HG03558 (cell line): ENCODE measurements around the gene ZDHHC18.
"Not testable (repeated sequence)": the region's sequence is repeated elsewhere in the genome, so short reads cannot be mapped to it uniquely, and the experiment has no call there.

Experiments used
- ATAC-seq: cut with Tn5 transposase; IDR thresholded peaks from one replicate; pipeline ENCODE4 v1.9.1; 2021; ENCODE audit warnings: moderate number of reproducible peaks; ENCODE audit not compliant: unreplicated experiment; ENCODE audit errors: extremely low read depth

The ZDHHC18 gene

DNA sequence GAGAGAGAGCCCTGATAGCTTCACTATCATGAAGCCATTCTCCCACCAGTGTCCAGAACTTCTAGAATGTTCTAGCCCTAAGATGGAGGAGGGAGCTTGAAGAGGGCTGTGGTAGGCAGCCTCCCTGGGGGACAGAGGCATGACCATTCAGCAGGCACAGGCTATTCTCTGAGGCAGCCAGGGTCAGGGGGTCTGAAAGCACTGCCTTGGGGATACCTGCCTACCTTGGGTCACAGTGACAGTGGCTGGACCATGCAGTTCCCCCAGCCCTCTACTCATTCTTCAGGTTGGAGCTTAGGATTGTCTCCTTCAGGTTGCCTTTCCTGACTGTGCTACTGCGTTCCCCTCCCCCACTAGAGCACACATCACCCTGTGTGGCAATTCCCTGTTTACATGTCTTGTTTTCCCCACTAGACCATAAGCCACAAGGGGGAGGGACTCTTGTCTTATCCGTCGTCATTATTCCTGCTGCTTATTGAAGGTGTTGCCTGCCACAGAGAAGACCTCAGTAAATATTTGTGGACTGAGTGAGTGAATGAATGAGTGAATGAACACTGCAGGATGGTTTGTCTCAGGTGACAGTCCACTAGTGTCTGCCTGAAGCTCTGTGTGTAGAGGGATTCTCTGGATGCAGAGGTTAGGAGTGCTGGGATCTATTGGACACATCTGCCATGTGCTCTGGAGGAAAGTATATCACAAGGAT, 5.2 kb downstream of the ZDHHC18 start:
- no peak for ATAC-seq

DNA sequence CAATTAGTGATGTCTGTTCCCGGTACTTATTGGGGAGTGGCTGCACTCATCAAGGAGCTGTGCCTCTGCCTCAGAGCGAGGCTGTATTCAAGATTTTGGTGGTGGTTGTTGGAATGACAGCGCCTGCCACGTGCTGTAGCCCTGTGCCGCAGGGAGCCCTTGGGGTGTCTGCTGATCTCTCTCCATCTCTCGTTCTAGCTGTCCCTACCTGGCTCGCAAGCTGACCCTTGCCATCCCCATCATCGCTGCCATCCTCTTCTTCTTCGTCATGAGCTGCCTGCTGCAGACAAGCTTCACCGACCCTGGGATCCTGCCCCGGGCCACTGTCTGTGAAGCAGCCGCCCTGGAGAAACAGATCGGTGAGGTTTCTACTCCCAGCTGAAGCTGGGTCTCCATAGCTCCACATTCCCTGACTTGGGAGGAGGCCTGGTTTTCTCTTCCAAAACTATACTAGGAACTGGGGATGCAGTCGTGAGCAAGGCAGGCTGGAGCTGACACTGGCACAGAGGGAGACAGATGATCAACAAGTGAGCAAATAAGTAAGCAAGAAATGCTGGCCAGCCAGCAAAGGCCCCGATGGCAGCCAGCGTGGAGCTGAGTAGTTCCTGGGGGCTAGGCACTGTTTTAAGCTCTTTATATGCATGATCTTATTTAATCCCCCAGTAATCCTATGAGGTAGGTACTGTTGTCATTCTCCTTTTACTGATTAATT, 5.9 kb downstream of the ZDHHC18 start:
- no peak for ATAC-seq

DNA sequence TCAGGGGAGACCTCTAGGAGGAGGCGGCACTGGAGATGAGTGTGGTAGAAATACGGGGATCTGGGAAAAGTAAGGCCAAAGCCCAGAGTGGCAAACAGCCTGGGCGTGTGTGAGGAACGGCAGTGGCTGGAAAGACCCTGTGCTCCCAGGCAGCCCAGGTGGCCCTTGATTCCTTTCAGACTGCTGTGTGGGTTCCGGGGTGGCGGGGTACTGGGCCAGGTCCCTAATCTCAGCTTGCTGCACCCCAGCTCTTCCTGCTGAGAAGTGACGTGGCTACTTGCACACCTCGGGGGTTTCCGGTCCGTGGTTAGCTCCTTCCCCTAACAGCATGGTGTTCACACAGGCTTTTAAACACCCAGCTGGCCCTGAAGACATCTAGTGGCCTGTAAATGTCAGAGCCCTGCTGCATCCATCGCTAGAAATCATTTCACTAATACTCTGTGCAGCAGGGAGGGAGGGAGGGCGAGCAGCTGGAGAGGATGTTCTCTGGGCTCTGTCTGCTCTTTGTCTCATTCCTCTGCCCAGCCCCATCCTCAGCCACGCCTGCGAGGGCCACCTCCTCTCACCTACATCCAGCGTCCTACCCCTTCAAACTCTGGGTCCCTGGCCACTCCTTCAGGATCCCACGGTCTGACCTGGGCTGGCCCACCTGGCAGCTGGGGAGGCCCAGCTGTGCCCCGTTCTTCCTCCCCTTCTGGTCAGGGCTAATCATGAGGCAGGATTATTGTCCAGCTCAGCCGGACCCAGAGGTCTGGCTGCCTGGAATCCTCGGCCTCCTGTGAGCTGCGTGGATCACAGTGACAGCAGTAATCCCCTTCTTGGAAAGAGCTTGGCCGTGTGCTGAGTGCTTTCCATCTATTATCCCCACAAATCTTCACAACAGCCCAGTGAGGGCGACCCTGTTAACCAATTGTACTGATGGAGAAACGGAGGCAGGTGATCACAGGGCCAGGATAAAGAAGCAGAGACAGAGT, 7.2 kb downstream of the ZDHHC18 start:
- ATAC-seq: no peak

DNA sequence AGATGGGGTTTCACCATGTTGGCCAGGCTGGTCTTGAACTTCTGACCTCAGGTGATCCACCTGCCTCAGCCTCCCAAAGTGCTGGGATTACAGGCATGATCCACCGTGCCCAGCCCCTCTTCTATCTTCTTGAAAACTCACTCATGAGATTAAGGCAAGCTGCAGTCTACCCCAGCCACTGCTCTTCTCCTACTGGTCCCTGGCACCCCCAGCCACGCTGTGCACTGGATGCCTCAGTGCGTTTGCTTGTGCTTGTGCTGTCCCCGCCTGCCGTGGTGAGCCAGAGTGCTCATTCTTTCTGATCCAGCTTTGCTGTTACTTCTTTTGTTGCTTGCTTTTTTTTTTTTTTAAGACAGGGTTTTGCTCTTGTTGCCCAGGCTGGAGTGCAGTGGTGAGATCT, 11.2 kb downstream of the ZDHHC18 start:
- not testable (repeated sequence) for ATAC-seq

DNA sequence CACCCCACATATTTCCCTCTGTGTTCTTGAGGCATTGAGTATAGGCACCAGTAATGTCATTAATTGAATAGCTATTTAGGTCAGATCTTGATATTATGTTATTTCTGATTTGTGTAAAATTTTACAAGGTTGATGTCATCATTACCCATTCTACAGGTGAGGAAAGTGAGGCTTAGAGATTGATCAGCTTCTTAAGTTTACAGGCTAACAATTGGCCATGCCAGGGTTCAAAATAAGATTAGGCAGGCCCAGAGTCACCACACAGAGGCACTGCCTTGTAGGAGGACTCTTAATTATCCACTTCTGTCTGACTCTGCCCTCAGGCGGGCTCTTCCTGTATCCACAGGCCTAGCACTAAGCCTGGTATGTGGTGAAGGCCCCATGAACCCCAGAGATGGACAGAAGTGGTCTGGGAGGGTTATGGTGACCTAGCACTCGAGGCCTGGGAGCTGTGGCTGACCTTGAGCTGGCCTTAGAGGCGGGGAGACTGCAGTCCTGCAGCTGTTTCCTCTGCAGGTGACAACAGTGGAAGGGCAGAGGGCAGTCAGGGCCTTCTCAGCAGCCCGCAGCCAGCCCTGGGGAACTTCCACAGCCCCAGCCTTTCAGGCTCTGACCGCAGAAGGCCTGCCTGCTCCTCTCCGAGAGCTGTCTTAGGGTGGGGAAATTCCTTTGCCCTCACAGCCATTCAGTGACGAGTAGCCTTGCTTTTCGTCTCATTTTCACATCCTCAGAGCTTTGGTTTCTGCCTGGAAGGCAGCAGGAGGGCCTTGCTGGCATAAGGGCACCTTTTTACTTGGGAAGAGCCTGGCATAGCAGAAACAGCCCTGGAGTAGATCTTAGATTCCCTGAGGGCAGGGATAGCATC, 12.2 kb downstream of the ZDHHC18 start:
- ATAC-seq: peak; percentile 81

DNA sequence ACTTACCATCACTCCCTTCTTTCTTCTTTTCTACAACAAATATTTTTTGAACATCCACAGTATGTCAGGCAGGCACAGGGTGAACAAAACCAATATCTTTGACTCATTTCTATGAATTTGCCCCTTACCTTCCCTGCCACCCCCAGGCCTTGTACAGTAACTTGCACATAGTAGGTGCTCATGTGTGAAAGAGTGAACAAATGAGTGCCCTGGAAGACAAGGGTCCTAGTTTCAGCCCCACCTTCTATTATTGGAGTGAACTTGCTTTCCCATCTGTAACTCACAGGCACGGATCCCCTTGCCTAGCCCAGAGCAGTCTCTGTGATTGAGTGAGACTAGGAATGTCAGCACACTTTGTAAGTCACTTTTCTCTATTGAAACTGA, 12.8 kb downstream of the ZDHHC18 start:
- ATAC-seq: no peak

DNA sequence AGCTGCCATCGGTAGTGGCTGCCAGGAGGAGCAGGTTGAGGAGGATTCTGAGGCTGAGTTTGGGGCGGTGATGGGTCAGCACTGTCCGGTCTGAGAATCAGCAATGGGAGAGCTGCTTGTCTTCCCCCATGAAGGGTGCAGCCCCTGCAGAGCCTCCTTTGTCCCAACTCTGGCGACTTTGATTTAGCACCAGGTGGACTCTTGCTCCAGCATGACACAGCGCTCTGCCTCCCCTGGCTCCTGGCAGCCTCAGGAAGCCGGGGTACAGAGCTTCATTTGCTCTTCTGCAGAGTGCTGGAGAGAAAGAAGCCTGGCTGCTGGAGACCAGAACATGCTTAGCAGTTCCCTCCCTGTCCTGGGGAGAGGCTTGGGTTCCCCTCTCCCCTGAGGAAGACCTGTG, 13.3 kb downstream of the ZDHHC18 start:
- no peak for ATAC-seq

DNA sequence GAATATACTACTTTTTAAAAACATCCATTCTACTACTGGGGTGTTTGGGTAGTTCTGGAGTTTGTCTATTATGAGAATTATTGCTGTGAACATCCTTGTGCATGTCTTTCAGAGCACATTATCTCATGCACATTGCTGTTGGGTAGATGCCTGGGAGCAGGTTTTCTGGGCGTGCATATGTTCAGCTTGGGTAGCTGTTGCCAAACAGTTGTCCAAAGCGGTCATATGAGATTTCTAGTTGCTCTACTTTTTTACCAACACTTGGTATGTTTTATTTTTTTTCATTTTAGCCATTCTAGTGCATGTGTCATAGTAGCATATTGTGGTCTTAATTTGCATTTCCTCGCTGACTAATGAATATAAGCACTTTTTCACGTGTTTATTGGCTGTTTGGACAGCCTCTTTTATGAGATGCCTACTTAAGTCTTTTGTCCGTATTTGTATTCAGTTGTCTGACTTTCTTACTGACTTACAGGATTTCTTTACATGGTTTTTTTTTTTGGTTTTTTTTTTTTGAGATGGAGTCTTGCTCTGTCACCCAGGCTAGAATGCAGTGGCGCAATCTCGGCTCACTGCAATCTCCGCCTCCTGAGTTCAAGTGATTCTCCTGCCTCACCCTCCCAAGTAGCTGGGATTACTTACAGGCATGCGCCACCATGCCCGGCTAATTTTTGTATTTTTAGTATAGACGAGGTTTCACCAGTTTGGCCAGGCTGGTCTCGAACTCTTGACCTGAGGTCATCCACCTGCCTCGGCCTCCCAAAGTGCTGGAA, 18.1 kb downstream of the ZDHHC18 start:
- ATAC-seq: no peak

DNA sequence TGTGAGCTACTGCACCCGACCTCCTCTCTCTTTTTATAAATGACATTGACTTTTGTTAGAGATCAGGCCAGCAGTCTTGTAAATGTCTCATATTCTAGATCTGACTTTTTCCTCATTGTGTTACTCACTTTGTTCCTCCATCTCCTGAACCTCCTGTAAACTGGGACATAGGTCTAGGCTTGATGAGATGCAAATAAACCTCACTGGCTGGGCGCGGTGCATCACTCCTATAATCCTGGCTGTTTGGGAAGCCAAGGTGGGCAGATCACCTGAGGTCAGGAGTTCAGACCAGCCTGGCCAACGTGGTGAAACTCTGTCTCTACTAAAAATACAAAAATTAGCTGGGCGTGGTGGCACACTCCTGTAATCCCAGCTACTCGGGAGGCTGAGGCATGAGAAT, 21.3 kb downstream of the ZDHHC18 start:
- not testable (repeated sequence) for ATAC-seq

DNA sequence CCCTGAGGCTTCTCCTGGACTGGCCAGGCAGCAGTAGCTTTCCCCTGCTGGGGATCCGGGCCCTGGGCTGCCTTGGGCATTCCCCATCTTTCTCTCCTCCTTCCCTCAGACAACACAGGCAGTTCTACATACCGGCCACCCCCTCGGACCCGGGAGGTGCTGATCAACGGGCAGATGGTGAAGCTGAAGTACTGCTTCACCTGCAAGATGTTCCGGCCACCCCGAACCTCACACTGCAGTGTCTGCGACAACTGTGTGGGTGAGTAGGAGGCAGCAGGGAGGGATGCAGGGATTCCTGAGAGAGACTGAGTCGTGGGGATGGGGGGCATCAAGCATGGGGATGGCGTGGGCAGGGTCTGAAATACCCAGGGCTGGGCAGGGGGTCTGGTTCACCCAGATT, 22.0 kb downstream of the ZDHHC18 start:
- ATAC-seq: no peak

DNA sequence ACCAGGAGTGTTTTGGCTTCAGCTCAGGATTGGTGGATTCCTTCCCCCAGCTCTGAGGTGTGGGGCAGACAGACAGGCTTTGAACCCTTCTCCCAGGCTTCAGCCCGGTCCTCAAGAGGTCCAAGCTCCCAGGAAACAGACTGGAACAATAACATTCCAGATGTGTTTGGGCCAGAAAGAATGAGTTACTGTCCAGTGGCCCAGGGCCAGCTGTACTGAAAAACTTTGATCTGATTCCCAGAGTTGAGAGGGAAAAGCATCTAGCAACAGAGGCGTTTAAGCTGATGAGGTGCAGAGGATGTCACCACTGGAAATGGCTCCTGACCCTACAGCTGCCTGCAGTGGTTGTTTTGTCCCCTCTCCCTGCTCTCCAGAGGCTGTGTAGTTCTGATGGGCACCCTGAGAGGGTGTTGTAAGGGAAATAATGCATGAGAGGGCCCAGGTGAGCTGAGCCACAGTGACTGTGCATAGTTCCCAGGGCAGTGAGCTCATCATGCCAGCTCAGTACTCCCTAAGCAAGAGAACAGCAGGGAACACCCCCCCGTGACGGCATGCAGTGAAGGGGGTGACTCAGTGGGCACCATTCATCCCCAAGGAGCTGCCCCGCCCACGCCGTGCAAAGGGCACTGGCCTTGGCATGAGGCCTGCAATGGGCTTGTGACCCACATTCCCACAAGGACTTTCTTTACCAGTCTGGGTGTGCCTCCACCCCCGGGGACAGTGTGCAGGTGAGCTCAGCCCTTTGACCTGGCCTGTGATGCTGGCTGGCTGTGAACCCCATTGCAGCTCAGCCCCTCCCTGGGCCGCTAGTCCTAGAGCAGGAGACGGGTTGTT, 22.7 kb downstream of the ZDHHC18 start:
- ATAC-seq: no peak

DNA sequence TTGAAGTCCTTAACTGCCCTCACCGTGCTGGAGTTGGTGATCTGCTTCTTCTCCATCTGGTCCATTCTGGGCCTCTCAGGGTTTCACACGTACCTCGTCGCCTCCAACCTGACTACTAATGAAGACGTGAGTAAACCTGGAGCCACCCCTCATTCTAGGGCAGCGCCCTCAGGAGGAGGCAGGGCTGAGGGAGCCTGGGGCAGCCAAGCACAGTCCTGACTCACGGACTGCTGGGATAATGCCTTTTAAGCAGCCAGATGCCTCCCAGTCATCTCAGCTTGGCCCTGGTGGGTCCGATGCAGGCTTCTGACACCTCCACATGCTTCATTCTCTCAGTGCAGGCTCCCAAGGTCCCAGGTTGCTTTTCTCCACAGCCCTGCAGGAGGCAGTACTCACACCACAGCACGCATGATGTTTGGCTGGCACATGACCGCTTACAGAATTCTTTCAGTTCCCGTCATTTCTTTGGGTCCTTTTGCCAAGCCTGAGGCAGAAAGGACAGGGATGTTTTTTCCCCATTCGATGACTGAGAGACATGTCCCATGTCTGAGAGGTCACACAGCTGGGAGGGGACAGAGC, 24.7 kb downstream of the ZDHHC18 start:
- no peak for ATAC-seq

DNA sequence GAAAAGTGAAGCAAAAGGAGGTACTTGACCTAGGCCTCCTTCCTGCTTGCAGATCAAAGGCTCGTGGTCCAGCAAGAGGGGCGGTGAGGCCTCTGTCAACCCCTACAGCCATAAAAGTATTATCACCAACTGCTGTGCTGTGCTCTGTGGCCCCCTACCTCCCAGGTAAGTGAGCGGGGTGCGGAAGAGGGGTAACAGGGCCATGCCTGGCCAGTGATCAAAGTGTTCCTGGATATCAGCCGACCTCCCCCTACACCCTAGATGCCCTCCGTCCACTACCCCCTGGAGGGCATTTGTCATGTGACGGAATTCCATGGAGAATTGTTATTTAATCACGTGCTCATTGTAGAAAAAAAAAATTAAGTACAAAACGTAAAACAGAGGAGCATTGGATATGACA, 26.2 kb downstream of the ZDHHC18 start:
- ATAC-seq: no peak

DNA sequence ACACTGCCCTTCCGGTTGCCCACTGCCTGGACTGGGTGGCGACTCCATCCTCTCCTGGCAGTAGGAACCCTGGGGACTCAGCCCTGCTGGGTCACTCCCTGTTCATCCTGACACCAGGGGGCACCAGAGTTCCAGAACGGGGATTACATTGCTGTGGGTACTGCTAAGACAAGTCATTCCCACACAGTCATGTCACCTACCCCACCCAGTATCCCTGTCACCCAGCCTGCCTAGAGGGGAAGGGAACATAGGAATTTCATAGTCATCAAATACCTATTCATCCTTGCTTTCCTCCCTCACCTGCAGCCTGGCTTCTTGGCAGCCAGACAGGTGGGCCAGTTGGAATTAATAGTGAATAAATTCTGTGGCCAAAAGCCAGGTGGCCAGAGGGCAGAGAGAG, 26.7 kb downstream of the ZDHHC18 start:
- no peak for ATAC-seq

DNA sequence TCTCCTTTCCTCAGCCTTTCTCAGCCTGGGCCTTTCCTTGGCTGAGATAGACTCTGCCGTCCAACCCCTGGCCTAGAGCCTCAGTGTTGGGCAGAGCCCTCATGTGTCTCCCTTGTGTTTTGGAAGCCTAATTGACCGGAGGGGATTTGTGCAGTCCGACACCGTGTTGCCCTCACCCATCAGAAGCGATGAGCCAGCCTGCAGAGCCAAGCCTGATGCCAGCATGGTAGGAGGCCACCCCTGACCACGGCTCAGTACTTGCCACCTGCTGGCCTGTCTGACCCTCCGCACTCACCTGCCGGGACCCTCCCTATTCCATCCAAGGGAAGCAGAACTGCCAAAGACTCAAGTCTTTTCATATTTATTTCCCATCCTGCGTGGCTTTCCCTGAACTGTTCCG, 27.1 kb downstream of the ZDHHC18 start:
- ATAC-seq: no peak

DNA sequence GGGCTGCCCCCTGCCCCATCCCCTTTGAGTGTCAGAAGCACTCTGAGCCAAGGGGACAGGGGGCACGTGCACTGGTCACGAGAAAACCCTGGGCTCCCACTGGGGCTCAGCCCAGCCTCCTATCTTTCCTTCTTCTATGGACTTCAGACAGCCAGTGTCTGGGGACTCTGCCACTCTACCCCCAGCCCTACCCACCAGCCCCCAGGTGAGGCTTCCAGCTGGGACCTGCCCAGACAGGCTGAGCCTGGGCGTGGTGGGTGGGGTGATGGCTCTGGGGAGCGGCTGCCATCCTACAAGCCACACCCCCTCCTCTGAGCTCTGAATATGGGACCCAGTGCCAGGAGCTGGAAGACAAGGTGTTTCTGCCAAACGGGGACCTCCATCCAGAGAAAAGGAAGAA, 28.4 kb downstream of the ZDHHC18 start:
- ATAC-seq: no peak

DNA sequence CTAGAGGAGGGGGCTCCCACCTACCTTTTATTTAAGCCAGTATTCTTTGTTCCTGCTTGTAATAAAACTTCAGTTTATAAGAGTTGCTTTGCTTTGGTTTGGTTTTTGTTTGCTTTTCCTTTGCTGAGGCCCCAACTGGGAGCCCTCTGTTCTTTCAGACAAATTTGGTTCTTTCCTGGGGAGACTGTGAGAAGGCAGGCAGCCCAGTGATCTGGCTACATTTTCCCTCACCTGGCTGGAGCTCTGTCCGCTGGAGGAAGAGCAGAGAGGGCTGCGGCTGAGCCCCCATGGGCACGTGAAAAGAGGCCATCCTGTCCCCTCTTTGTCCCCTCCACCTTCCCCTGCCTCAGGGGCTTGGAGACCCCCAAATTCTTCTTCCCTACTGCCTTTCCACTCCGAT, 29.1 kb downstream of the ZDHHC18 start:
- ATAC-seq: no peak

DNA sequence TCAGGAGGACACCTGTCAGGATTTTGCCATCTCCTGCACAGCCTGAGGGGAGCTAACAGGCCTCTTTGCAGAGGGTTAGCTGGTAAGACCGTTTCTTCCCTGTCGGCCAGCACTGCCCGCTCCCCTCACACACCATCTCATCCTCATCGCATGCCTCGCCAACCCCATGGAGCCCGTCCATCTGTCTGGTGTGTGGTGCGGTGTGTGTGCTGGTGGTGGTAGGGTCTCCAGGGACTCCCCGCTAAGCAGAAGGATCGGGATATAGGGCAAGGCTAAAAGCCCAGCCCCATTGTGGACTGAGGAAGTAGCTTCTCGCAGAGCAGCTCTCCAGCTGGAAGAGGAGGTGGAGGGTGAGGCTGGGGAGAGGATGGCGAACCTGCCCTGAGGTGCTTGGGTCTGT, 29.7 kb downstream of the ZDHHC18 start:
- ATAC-seq: no peak
